Activated T-cell treated with anti-CD3 and anti-CD28 coated beads, Interleukin-2, amount 50 U/mL, for 24 hours (primary cell): ENCODE data around the gene TMEM14A.
"Not testable (repeated sequence)": the region's sequence is repeated elsewhere in the genome, so short reads cannot be mapped to it uniquely, and the experiment has no call there.

Experiments used
- DNase-seq: peaks from one replicate; pipeline ENCODE4 v3.0.0-alpha.2; 2020
- H3K27ac Mint-ChIP-seq: 2 replicates; pipeline ENCODE4 v1.8.0; 2020; ENCODE audit warnings: mild to moderate bottlenecking, mixed read lengths
- H3K27me3 Mint-ChIP-seq: 2 replicates; pipeline ENCODE4 v1.8.0; 2020; ENCODE audit warnings: mixed read lengths
- H3K36me3 Mint-ChIP-seq: 2 replicates; pipeline ENCODE4 v1.8.0; 2020; ENCODE audit warnings: low read depth, mixed read lengths
- H3K4me1 Mint-ChIP-seq: 2 replicates; pipeline ENCODE4 v1.8.0; 2020; ENCODE audit warnings: low read depth, mixed read lengths
- H3K4me3 Mint-ChIP-seq: 2 replicates; pipeline ENCODE4 v1.8.0; 2020; ENCODE audit warnings: mild to moderate bottlenecking, moderate library complexity, mixed read lengths
- H3K9me3 Mint-ChIP-seq: 2 replicates; pipeline ENCODE4 v1.8.0; 2020; ENCODE audit warnings: mixed read lengths

Gene TMEM14A

GRCh38 chr6:52697903-52698302, 27.0 kb downstream of the TMEM14A start:
- Mint-ChIP-seq H3K27me3 (peaks cover 12% of the 10 kb centered on the region), H3K4me1 (no peaks in the 10 kb centered on the region), H3K4me3 (no peak overlapping the region), H3K36me3 (no peaks in the 10 kb centered on the region), H3K9me3 (no peaks in the 10 kb centered on the region), H3K27ac (no peak overlapping the region)
- DNase-seq = no peak

GRCh38 chr6:52704060-52704459, 33.1 kb downstream of the TMEM14A start:
- Mint-ChIP-seq H3K27ac (no peak overlapping the region), H3K4me1 (no peaks in the 10 kb centered on the region), H3K4me3 (no peak overlapping the region), H3K36me3 (no peaks in the 10 kb centered on the region), H3K27me3 (peaks cover 17% of the 10 kb centered on the region), H3K9me3 (peaks cover 4% of the 10 kb centered on the region)
- no peak for DNase-seq

GRCh38 chr6:52704781-52705502, 34.0 kb downstream of the TMEM14A start:
- peaks cover 14% of the 10 kb centered on the region for H3K27me3 Mint-ChIP-seq
- not testable (repeated sequence) for H3K4me1 Mint-ChIP-seq, H3K4me3 Mint-ChIP-seq, H3K27ac Mint-ChIP-seq, H3K36me3 Mint-ChIP-seq, H3K9me3 Mint-ChIP-seq, DNase-seq

- H3K4me1 Mint-ChIP-seq = no peaks in the 10 kb centered on the region
- peaks cover 4% of the 10 kb centered on the region for H3K9me3 Mint-ChIP-seq
These were observed 35.1 kb downstream of the TMEM14A start for GRCh38 chr6:52706001-52706400.

GRCh38 chr6:52707963-52708680, 37.2 kb downstream of the TMEM14A start:
- Mint-ChIP-seq H3K27ac (no peak overlapping the region), H3K4me1 (no peaks in the 10 kb centered on the region), H3K27me3 (peaks cover 7% of the 10 kb centered on the region), H3K9me3 (peaks cover 4% of the 10 kb centered on the region), H3K4me3 (no peak overlapping the region), H3K36me3 (no peaks in the 10 kb centered on the region)
- DNase-seq = no peak

More at GRCh38 chr6:52706001-52706400, 35.1 kb downstream of the TMEM14A start:
- DNase-seq = no peak
- Mint-ChIP-seq H3K27me3 (peaks cover 11% of the 10 kb centered on the region), H3K27ac (no peak overlapping the region), H3K4me3 (no peak overlapping the region), H3K36me3 (no peaks in the 10 kb centered on the region)

GRCh38 chr6:52712136-52712535, 41.2 kb downstream of the TMEM14A start:
- Mint-ChIP-seq H3K36me3 (no peaks in the 10 kb centered on the region), H3K27me3 (peaks cover 11% of the 10 kb centered on the region), H3K9me3 (peaks cover 2% of the 10 kb centered on the region), H3K4me1 (no peaks in the 10 kb centered on the region), H3K27ac (no peak overlapping the region), H3K4me3 (no peak overlapping the region)
- DNase-seq = no peak

- not testable (repeated sequence) for H3K4me3 Mint-ChIP-seq, H3K36me3 Mint-ChIP-seq, H3K4me1 Mint-ChIP-seq, DNase-seq, H3K9me3 Mint-ChIP-seq, H3K27ac Mint-ChIP-seq
- H3K27me3 Mint-ChIP-seq = peaks cover 11% of the 10 kb centered on the region
These were observed 43.8 kb downstream of the TMEM14A start for GRCh38 chr6:52714761-52715160.

- no peak overlapping the region for H3K4me3 Mint-ChIP-seq
- no peak overlapping the region for H3K27ac Mint-ChIP-seq
- H3K4me1 Mint-ChIP-seq = no peaks in the 10 kb centered on the region
- no peak for DNase-seq
- no peaks in the 10 kb centered on the region for H3K36me3 Mint-ChIP-seq
- no peaks in the 10 kb centered on the region for H3K9me3 Mint-ChIP-seq
- peaks cover 11% of the 10 kb centered on the region for H3K27me3 Mint-ChIP-seq
These were observed 47.6 kb downstream of the TMEM14A start for GRCh38 chr6:52718550-52718949.

GRCh38 chr6:52720321-52720720, 49.4 kb downstream of the TMEM14A start:
- no peak overlapping the region for H3K4me3 Mint-ChIP-seq
- H3K27me3 Mint-ChIP-seq = peaks cover 5% of the 10 kb centered on the region
- H3K9me3 Mint-ChIP-seq = no peaks in the 10 kb centered on the region
- no peak for DNase-seq
- H3K4me1 Mint-ChIP-seq = peaks cover 2% of the 10 kb centered on the region
- H3K27ac Mint-ChIP-seq = no peak overlapping the region
- H3K36me3 Mint-ChIP-seq = no peaks in the 10 kb centered on the region

- Mint-ChIP-seq H3K36me3 (no peaks in the 10 kb centered on the region), H3K27me3 (no peaks in the 10 kb centered on the region), H3K9me3 (no peaks in the 10 kb centered on the region), H3K4me3 (no peak overlapping the region), H3K27ac (no peak overlapping the region), H3K4me1 (peaks cover 2% of the 10 kb centered on the region)
- DNase-seq = no peak
These were observed 53.1 kb downstream of the TMEM14A start for GRCh38 chr6:52724042-52724405.

- no peaks in the 10 kb centered on the region for H3K27me3 Mint-ChIP-seq
- H3K27ac Mint-ChIP-seq = no peak overlapping the region
- H3K36me3 Mint-ChIP-seq = no peaks in the 10 kb centered on the region
- no peaks in the 10 kb centered on the region for H3K9me3 Mint-ChIP-seq
- H3K4me3 Mint-ChIP-seq = no peak overlapping the region
- DNase-seq = peak; percentile 68
- H3K4me1 Mint-ChIP-seq = peaks cover 2% of the 10 kb centered on the region
These were observed 53.7 kb downstream of the TMEM14A start for GRCh38 chr6:52724406-52725121.

GRCh38 chr6:52725143-52725534, 54.2 kb downstream of the TMEM14A start:
- Mint-ChIP-seq H3K4me3 (no peak overlapping the region), H3K4me1 (peaks cover 2% of the 10 kb centered on the region), H3K27me3 (no peaks in the 10 kb centered on the region), H3K27ac (no peak overlapping the region), H3K9me3 (no peaks in the 10 kb centered on the region), H3K36me3 (no peaks in the 10 kb centered on the region)
- DNase-seq = no peak

GRCh38 chr6:52725535-52726192, 54.8 kb downstream of the TMEM14A start:
- H3K27me3 Mint-ChIP-seq = no peaks in the 10 kb centered on the region
- DNase-seq = no peak
- no peaks in the 10 kb centered on the region for H3K9me3 Mint-ChIP-seq
- no peaks in the 10 kb centered on the region for H3K36me3 Mint-ChIP-seq
- H3K4me1 Mint-ChIP-seq = peaks cover 2% of the 10 kb centered on the region
- no peak overlapping the region for H3K4me3 Mint-ChIP-seq
- H3K27ac Mint-ChIP-seq = no peak overlapping the region

- Mint-ChIP-seq H3K36me3 (no peaks in the 10 kb centered on the region), H3K4me1 (peaks cover 2% of the 10 kb centered on the region), H3K27ac (no peak overlapping the region), H3K27me3 (no peaks in the 10 kb centered on the region), H3K9me3 (no peaks in the 10 kb centered on the region), H3K4me3 (no peak overlapping the region)
- DNase-seq = no peak
These were observed 55.3 kb downstream of the TMEM14A start for GRCh38 chr6:52726193-52726542.
